HG02885 (cell line): Measurements from ENCODE around the gene SEC24B.
"Not testable (repeated sequence)": the region's sequence is repeated elsewhere in the genome, so short reads cannot be mapped to it uniquely, and the experiment has no call there.

ENCODE experiments used
- ATAC-seq: cut with Tn5 transposase; IDR thresholded peaks from one replicate; pipeline ENCODE4 v1.9.1; 2021; ENCODE audit warnings: mild to moderate bottlenecking; ENCODE audit not compliant: unreplicated experiment, poor library complexity

The SEC24B gene

DNA sequence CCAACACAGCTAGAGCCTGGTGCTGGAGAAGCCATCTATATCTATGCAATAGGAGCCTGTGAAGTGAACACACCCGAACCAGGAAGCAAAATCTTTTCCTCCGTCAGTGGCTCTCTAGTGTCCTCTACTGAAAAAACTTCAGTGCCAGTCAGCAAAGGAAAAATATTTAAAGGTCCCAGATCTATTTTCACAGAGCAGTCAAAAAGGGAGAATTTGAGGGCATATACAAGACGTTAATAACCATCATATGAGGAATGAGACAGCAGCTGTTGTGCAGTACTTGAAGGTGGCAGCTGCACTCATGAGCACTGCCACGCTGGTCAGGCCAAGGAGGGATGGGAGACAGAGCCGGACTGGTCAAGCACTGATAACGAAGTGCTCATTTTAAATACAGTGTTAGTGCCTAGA is 140.8 kb downstream of the SEC24B start:
- ATAC-seq, result no peak

DNA sequence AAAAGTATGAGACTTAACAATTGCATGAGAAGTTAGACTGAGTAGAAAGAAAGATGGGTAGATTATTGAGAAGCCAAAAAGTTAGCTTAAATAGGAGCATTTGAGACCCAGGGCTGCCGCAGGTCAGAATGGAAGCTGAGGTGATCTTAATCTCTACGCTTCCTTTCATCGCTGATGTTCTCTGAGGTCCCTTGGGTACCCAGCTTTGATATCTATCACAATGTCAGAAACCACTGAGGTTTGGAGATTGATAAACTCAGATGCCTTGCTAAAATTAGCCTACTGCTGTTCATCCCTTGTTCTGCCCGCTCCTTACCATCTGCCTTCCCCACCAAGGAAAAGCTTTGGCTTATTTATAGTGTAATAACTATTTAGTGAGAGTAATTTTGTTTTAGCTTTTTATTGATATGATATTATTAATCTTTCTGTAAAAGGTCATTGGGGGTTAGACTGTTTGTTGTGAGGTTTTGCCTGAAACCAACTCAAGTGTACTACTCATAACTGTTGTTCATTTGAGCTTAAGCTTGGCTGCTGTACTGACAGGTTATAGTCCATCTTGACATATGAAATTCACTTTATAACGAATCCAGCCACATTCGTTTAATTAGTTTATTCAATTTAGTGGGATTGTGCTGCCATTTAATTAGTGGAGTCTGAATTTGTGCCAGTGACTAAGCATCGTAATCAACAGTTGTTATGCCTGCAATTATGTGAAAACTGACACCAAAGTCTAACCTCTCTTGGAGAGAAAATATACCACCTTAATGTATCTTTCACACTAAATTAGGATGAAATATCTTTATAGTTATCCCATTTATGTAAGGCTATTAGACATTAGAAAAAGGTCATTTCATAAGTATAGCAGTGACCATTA is 141.6 kb downstream of the SEC24B start:
- ATAC-seq, result peak; percentile 40

DNA sequence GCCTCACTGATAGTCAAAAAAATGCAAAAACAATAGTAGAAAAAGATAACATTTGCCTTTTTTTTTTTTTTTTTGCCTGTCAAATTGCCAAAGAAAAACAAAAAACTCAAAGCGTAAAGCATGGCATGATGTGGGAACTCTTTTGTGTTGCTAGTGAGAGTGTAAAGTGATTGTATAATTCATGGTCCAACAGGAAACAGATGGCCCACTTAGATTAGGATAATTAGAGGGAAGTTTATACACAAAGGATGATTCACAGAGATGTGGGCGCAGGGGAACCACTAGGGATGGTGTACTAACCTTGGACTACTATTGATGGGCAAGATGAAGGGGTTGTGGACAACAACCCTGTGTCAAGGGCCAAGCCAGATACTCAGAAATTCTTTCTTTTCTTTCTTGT is 142.8 kb downstream of the SEC24B start:
- no peak for ATAC-seq

DNA sequence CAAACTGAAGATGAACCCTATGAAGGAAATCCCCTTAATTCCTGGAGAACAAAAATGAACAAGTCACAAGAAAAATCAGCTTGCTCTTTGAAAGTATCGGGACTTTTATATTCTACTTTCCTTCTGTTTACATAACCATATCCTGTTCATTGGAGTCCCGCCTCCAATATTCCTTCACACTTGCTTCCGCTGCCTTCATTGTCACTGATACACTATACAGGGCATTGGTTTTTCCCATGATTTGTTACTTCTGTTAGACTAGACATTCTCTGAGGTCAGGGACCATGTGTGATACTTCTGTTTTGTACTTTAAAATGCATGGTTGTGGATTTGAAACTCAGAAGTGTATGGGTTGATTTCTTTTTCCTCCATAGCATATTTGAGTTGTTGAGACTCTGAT is 145.2 kb downstream of the SEC24B start:
- ATAC-seq, result no peak

DNA sequence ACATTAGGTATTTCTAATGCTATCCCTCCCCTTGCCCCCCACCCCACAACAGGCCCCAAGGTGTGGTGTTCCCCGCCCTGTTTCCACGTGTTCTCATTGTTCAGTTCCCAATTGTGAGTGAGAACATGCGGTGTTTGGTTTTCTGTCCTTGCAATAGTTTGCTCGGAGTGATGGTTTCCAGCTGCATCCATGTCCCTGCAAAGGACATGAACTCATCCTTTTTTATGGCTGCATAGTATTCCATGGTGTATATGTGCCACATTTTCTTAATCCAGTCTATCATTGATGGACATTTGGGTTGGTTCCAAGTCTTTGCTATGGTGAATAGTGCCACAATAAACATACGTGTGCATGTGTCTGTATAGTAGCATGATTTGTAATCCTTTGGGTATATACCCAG is 146.4 kb downstream of the SEC24B start:
- not testable (repeated sequence) for ATAC-seq

DNA sequence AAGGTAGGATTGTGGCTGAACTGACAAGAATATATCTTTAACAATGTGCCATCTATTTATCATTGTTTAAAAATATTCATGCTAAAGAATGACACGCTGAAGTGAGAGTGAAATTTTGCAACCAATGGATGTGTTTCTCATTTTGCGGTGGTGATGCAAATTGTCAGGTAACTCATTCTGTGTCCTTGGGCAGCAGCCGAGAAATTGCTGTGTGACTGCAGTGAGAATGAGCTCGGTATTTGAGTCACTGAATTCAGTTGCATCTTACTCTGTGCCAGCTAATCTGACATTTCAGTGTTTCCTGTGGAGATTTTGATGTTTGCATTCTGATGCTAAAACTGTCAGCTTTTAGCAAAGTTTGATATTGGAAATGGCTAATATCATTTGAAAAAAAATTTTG is 154.6 kb downstream of the SEC24B start:
- peak; percentile 100 for ATAC-seq

DNA sequence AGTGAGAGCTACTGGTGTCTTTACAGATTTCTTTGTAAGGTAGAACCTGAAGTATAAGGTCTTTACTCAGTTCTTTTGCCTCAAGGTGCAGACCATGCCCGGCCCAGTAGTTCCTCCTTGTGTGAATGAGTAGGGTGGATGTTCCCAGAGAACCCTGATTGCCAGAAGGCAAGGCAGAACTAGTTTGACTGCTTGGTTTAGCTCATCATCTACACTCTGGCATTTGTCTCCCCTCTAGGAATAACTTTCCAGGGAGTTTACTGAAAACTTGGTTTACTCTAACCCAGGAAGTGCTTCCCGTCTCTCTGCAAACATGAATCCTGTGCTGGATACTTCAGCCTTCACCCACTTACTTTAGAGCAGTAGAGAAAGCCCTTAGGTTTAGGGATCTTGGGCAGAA is 155.5 kb downstream of the SEC24B start:
- ATAC-seq, result no peak

DNA sequence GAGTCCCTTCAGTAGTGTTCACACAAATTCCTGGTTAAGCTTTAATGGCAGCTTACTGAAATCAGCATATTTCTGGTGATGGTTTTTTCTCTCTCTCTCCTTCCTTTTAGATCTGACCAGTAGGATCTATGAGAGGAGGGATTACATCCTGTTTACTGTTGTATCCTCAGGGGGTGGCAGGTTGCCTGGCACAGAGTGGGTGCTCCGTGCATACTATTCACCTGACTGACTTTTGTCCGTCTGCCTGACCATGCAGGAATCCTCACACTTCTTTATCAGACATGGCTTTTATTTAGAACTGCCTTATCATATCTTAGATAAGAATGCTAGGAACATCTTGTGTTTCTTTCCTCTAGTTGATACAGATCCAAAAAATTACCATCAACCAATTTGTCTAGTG is 156.0 kb downstream of the SEC24B start:
- no peak for ATAC-seq
